ENCODE measurements around the gene SARS2.

The SARS2 gene

DNA sequence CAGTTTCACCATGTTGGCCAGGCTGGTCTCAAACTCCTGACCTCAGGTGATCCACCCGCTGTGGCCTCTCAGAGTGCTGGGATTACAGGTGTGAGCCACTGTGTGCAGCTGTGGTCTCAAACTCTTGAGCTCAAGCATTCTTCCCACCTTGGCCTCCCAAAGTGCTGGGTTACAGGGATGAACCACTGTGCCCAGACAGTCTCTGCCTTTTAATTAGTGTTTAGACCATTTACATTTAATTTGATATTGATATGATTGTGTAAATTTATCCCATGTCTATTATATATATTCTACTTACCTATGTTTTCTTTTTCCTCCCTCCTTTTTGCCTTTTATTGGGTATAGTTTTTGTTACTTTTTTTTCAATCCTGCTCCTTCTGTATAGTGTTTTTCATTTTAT is 28.9 kb downstream of the SARS2 start:
- no peak for DNase-seq (ENCODE audit: low read depth)
- no peak overlapping the region for H3K4me3 ChIP-seq (ENCODE audit: control insufficient read depth, low read depth, low read length)
- TF ChIP-seq, protein P1, sequence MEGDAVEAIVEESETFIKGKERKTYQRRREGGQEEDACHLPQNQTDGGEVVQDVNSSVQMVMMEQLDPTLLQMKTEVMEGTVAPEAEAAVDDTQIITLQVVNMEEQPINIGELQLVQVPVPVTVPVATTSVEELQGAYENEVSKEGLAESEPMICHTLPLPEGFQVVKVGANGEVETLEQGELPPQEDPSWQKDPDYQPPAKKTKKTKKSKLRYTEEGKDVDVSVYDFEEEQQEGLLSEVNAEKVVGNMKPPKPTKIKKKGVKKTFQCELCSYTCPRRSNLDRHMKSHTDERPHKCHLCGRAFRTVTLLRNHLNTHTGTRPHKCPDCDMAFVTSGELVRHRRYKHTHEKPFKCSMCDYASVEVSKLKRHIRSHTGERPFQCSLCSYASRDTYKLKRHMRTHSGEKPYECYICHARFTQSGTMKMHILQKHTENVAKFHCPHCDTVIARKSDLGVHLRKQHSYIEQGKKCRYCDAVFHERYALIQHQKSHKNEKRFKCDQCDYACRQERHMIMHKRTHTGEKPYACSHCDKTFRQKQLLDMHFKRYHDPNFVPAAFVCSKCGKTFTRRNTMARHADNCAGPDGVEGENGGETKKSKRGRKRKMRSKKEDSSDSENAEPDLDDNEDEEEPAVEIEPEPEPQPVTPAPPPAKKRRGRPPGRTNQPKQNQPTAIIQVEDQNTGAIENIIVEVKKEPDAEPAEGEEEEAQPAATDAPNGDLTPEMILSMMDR (IDR thresholded peaks at IDR 0.05; ENCODE audit: control insufficient read depth, insufficient read depth, low read depth, low read length, missing control alignments) = no peak

DNA sequence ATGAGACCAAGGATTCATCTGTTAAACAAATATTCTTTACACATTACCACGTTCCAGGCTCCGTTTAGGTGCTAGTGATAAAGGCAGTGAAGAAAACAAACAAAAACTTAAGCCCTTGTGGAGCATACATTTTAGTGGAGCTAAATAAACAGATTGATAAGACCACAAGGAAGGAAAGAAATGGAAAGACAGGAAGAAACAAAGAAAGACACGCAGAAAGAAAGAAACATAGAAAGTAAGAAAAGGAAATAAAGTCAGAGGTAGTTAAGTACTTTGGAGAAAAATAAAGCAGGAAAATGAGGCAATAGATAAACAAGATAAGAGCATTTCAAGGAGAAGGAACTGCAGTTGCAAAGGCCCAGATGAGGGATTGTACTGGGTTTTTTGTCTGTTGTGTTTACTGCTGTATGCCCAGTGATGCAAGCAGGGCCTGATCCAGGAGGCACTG is 29.8 kb downstream of the SARS2 start:
- TF ChIP-seq, protein P1 (IDR thresholded peaks at IDR 0.05; ENCODE audit: control insufficient read depth, insufficient read depth, low read depth, low read length, missing control alignments) = no peak
- DNase-seq (ENCODE audit: low read depth) = no peak
- H3K4me3 ChIP-seq (ENCODE audit: control insufficient read depth, low read depth, low read length) = no peak overlapping the region

DNA sequence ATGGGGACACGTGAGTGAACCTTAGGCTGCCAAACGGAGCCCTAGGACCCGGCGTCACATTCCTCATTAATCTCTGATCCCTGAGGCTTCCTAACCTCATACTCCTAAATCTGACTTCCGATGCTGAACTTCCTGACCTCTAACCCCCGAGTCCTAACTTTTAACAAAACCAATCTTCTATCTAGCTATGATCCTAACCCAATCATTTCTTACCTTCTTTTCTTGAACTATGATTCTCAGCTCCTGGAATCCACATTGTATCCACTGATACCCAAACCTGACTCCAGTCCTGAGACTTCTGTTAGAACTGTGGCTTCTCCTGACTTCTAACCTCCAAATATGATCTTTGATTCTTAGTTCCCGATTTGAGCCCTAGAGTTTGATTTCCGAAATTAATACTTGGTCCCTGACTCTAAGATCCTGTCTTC is 30.3 kb downstream of the SARS2 start:
- peak overlapping the region; percentile 76 for H3K4me3 ChIP-seq (ENCODE audit: control insufficient read depth, low read depth, low read length)
- DNase-seq (ENCODE audit: low read depth) = no peak
- TF ChIP-seq, protein P1 (IDR thresholded peaks at IDR 0.05; ENCODE audit: control insufficient read depth, insufficient read depth, low read depth, low read length, missing control alignments) = no peak

- TF ChIP-seq, protein P1 (IDR thresholded peaks at IDR 0.05; ENCODE audit: control insufficient read depth, insufficient read depth, low read depth, low read length, missing control alignments) = no peak
- H3K4me3 ChIP-seq (ENCODE audit: control insufficient read depth, low read depth, low read length) = peak within 1 kb of the TSS; percentile 76
- peak; percentile 97 for DNase-seq (ENCODE audit: low read depth)
These were observed 30.9 kb downstream of the SARS2 start, which contains the start of the genes NFKBIB and SIRT2 for GRCh38 chr19:38899447-38900201. Gene NFKBIB (plus strand): TSS chr19:38899969. CDS start chr19:38900033, 64 bp downstream. Gene SIRT2 (minus strand): TSS chr19:38899618. CDS start chr19:38899521, 97 bp downstream.

GRCh38 chr19:38898788-38899446 is 31.6 kb downstream of the SARS2 start:
- TF ChIP-seq, protein P1 (IDR thresholded peaks at IDR 0.05; ENCODE audit: control insufficient read depth, insufficient read depth, low read depth, low read length, missing control alignments) = no peak
- DNase-seq (ENCODE audit: low read depth) = no peak
- peak overlapping the region; percentile 64 for H3K4me3 ChIP-seq (ENCODE audit: control insufficient read depth, low read depth, low read length)

- no peak for DNase-seq (ENCODE audit: low read depth)
- TF ChIP-seq, protein P1 (IDR thresholded peaks at IDR 0.05; ENCODE audit: control insufficient read depth, insufficient read depth, low read depth, low read length, missing control alignments) = no peak
- no peak overlapping the region for H3K4me3 ChIP-seq (ENCODE audit: control insufficient read depth, low read depth, low read length)
These were observed 35.6 kb downstream of the SARS2 start for GRCh38 chr19:38894968-38895367.
